ENCODE results near the gene SLC17A4.

Gene SLC17A4

GRCh38 chr6:25753079-25753478 is 1.5 kb upstream of the SLC17A4 start:
- DNase-seq, result no peak

- DNase-seq, result no peak
These were observed 941 bp downstream of the SLC17A4 start for GRCh38 chr6:25755483-25755882.

- no peak for DNase-seq
These were observed 2.1 kb downstream of the SLC17A4 start for GRCh38 chr6:25756382-25757363.

- no peak for DNase-seq
These were observed 3.5 kb downstream of the SLC17A4 start for GRCh38 chr6:25757936-25758642.

- DNase-seq, result no peak
These were observed 10.1 kb downstream of the SLC17A4 start for GRCh38 chr6:25764611-25765010.

- DNase-seq, result no peak
These were observed 14.0 kb downstream of the SLC17A4 start for GRCh38 chr6:25768566-25768965.

- no peak for DNase-seq
These were observed 15.4 kb downstream of the SLC17A4 start for GRCh38 chr6:25769983-25770382.

- DNase-seq, result peak; percentile 27
These were observed 19.7 kb downstream of the SLC17A4 start for GRCh38 chr6:25774120-25774715.

GRCh38 chr6:25777031-25777430 is 22.5 kb downstream of the SLC17A4 start:
- no peak for DNase-seq

- DNase-seq, result no peak
These were observed 23.5 kb downstream of the SLC17A4 start for GRCh38 chr6:25777856-25778649.

- no peak for DNase-seq
These were observed 26.6 kb downstream of the SLC17A4 start for GRCh38 chr6:25781134-25781533.

GRCh38 chr6:25787428-25787827 is 32.9 kb downstream of the SLC17A4 start:
- DNase-seq, result no peak

GRCh38 chr6:25788305-25788922 is 33.9 kb downstream of the SLC17A4 start:
- DNase-seq, result peak; percentile 70

- DNase-seq, result peak; percentile 9
These were observed 34.9 kb downstream of the SLC17A4 start for GRCh38 chr6:25789475-25789874.

- DNase-seq, result no peak
These were observed 37.5 kb downstream of the SLC17A4 start for GRCh38 chr6:25792016-25792415.

GRCh38 chr6:25793970-25794369 is 39.4 kb downstream of the SLC17A4 start:
- no peak for DNase-seq

- peak; percentile 50 for DNase-seq
These were observed 40.2 kb downstream of the SLC17A4 start for GRCh38 chr6:25794784-25795183.

- no peak for DNase-seq
These were observed 46.9 kb downstream of the SLC17A4 start for GRCh38 chr6:25801436-25801835.

- no peak for DNase-seq
These were observed 50.3 kb downstream of the SLC17A4 start for GRCh38 chr6:25804804-25805203.

GRCh38 chr6:25815194-25815593 is 60.7 kb downstream of the SLC17A4 start:
- DNase-seq, result no peak

- no peak for DNase-seq
These were observed 61.7 kb downstream of the SLC17A4 start for GRCh38 chr6:25816252-25816651.

GRCh38 chr6:25821341-25821740 is 66.8 kb downstream of the SLC17A4 start:
- DNase-seq, result no peak
